SU-DHL-6 (cell line): Measurements from ENCODE around the gene ATP9B.

Experiments
- H2AFZ ChIP-seq: fragments of 200-600 bp; sonication (generic); 2 replicates; pipeline ENCODE4 v1.6.1; 2014; ENCODE audit warnings: low read depth, mild to moderate bottlenecking, moderate library complexity, mixed read lengths, antibody characterized with exemption, low read length; ENCODE audit not compliant: severe bottlenecking
- H3F3A ChIP-seq: fragments of 200-600 bp; shearing (Covaris generic); 2 replicates; pipeline ENCODE4 v1.6.0; 2016; ENCODE audit warnings: antibody characterized with exemption, mild to moderate bottlenecking; ENCODE audit not compliant: insufficient read depth
- H3K27ac ChIP-seq: fragments of 200-600 bp; sonication (generic); 2 replicates; pipeline ENCODE4 v1.5.1; 2016; ENCODE audit warnings: low read depth, mild to moderate bottlenecking, low read length, moderate library complexity, mixed read lengths
- H3K27me3 ChIP-seq: fragments of 200-600 bp; sonication (generic), shearing (Covaris generic); 2 replicates; pipeline ENCODE4 v1.6.0; 2014; ENCODE audit warnings: mild to moderate bottlenecking, low read length
- H3K36me3 ChIP-seq: fragments of 200-600 bp; sonication (generic); 2 replicates; pipeline ENCODE4 v1.6.1; 2014; ENCODE audit warnings: mild to moderate bottlenecking, low read length, mixed read lengths
- H3K4me2 ChIP-seq: fragments of 300-600, 200-600 bp; shearing (Covaris generic), sonication (generic); 2 replicates; pipeline ENCODE4 v1.6.0; 2014; ENCODE audit warnings: low read length, low read depth, mild to moderate bottlenecking; ENCODE audit not compliant: poor library complexity, severe bottlenecking
- H3K4me3 ChIP-seq: fragments of 200-600 bp; sonication (generic); 2 replicates; pipeline ENCODE4 v1.5.1; 2014; ENCODE audit warnings: antibody characterized with exemption, low read length, mild to moderate bottlenecking, mixed read lengths; ENCODE audit not compliant: insufficient read depth, poor library complexity, severe bottlenecking
- H3K79me2 ChIP-seq: fragments of 200-600 bp; sonication (generic); 2 replicates; pipeline ENCODE4 v1.6.1; 2014; ENCODE audit warnings: mild to moderate bottlenecking, low read length, moderate library complexity; ENCODE audit not compliant: insufficient read depth
- H3K9ac ChIP-seq: fragments of 200-600 bp; sonication (generic); 2 replicates; pipeline ENCODE4 v1.7.0; 2014; ENCODE audit warnings: mild to moderate bottlenecking, low read length
- H3K9me2 ChIP-seq: fragments of 200-600 bp; sonication (generic); replicated peaks from 2 replicates; pipeline ENCODE4 v1.6.1; 2014; ENCODE audit warnings: low read length; ENCODE audit not compliant: insufficient read depth
- H3K9me3 ChIP-seq: fragments of 200-600 bp; sonication (generic); 2 replicates; pipeline ENCODE4 v1.6.1; 2014; ENCODE audit warnings: low read length, mixed read lengths; ENCODE audit not compliant: insufficient read depth
- H4K20me1 ChIP-seq: fragments of 200-600 bp; sonication (generic); 2 replicates; pipeline ENCODE4 v1.6.1; 2014; ENCODE audit warnings: low read depth, mild to moderate bottlenecking, antibody characterized with exemption, low read length, moderate library complexity, mixed read lengths
- EZH2phosphoT487 ChIP-seq: fragments of 200-600 bp; sonication (generic), shearing (Covaris generic); conservative IDR thresholded peaks from 2 replicates; pipeline ENCODE4 v1.6.1; 2018; ENCODE audit warnings: mild to moderate bottlenecking, antibody characterized with exemption, low read length, moderate library complexity, mixed read lengths
- TF ChIP-seq, protein P1 (sequence below): fragments of 200-600 bp; sonication (generic); IDR thresholded peaks from one replicate; pipeline ENCODE4 v1.5.1; 2017; ENCODE audit warnings: antibody characterized with exemption, mild to moderate bottlenecking, low read length, moderate library complexity; ENCODE audit not compliant: insufficient read depth, poor library complexity, severe bottlenecking

Gene ATP9B

DNA sequence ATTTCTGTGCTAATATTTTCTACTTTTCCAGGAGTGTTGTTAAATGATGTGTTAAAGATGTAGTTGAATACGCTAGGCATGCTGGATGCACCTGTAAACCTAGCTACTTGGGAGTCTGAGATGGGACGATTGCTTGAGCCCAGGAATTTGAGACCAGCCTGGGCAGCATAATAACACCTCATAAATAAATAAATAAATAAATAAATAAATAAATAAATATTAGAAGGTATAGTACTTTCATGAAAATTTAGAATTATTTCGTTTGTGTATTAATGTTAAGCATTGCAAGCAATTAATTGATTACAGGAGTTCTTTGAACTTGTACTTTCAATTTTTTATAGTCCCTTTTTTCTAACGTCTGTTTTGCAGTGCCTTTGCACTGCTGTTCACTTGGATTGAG lies 137.2 kb downstream of the ATP9B start:
- Histone ChIP-seq H3K27me3 (no peaks in the 10 kb centered on the region), H2AFZ (no peak overlapping the region)
- TF ChIP-seq EZH2phosphoT487: no peak
- TF ChIP-seq, protein P1, sequence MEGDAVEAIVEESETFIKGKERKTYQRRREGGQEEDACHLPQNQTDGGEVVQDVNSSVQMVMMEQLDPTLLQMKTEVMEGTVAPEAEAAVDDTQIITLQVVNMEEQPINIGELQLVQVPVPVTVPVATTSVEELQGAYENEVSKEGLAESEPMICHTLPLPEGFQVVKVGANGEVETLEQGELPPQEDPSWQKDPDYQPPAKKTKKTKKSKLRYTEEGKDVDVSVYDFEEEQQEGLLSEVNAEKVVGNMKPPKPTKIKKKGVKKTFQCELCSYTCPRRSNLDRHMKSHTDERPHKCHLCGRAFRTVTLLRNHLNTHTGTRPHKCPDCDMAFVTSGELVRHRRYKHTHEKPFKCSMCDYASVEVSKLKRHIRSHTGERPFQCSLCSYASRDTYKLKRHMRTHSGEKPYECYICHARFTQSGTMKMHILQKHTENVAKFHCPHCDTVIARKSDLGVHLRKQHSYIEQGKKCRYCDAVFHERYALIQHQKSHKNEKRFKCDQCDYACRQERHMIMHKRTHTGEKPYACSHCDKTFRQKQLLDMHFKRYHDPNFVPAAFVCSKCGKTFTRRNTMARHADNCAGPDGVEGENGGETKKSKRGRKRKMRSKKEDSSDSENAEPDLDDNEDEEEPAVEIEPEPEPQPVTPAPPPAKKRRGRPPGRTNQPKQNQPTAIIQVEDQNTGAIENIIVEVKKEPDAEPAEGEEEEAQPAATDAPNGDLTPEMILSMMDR: no peak

DNA sequence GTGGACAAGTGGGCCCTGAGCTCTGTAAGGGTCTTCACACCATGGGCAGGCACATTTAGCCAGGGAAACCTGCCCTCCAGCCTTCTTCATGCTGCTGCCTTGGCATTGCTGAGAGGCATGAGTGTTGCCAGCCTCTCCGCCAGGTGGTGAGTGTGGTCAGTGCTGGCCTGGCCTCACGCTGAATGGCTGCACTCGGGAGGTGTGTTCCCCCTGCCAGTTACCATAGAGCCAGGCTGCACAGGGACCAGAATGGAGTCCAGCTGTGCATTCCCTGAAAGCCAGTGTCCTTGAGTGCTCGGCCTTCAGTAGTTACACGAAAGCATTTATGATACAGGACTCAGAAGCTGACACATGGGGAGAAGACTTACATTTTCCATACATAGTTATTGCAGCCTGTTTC lies 139.7 kb downstream of the ATP9B start:
- no peaks in the 10 kb centered on the region for H3K79me2 ChIP-seq

More for the DNA sequence above, 137.2 kb downstream of the ATP9B start:
- Histone ChIP-seq H3K9me3 (no peaks in the 10 kb centered on the region), H3F3A (no peaks in the 10 kb centered on the region), H3K9me2 (no peaks in the 10 kb centered on the region), H3K4me2 (no peak overlapping the region), H4K20me1 (no peaks in the 10 kb centered on the region), H3K9ac (no peak overlapping the region), H3K36me3 (no peaks in the 10 kb centered on the region), H3K27ac (no peak overlapping the region), H3K4me3 (no peak overlapping the region), H3K79me2 (no peaks in the 10 kb centered on the region)

DNA sequence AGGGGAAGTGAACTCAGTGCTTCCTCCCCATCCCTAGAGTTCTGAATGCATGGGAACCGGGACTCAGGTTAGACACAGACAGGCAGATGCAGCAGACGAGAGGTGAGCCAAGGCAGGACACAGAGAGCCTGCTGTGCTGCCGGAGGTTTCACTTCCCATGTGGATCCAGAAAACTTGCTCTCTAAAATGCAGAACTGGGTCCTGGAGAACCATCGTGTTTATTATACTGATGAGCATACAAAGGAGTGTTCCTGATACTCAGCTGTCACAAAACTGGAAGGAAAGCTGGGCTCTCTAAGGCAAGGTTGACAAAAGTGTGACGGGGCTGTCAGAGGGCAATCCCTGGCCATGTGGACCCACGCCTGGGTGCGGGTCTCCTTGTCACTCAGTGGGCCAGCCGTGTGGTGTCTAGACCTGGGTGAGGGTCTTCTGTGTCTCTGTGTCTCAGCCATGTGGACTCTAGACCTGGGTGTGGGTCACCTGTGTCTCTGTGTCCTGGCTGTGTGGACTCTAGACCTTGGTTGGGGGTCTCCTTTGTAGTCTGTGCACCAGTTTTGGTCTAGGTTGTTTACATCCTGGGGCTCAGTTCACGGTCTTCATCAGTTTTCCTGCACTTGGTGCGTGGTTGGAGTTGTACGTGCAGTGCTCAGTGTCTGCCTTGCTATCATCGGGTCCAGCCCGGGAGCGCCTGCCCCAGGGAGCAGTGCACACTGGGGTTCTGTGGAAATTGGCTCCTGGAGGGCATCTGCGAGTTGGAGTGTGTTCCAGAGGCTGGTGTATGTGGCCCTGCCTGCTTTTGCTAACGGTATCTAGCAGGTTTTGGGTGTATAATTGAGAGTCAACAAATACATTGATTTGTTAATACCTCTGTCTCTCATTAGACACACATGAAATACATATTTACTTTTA lies 141.1 kb downstream of the ATP9B start:
- Histone ChIP-seq H3K9me3 (no peaks in the 10 kb centered on the region), H2AFZ (no peak overlapping the region), H3K9me2 (no peaks in the 10 kb centered on the region), H3K36me3 (no peaks in the 10 kb centered on the region), H3K4me2 (no peak overlapping the region), H3K27ac (no peak overlapping the region), H3K27me3 (no peaks in the 10 kb centered on the region), H3K79me2 (no peaks in the 10 kb centered on the region), H3K4me3 (no peak overlapping the region), H3K9ac (no peak overlapping the region), H4K20me1 (no peaks in the 10 kb centered on the region), H3F3A (no peaks in the 10 kb centered on the region)
- TF ChIP-seq EZH2phosphoT487: no peak
- TF ChIP-seq, protein P1: no peak

More for the DNA sequence above, 139.7 kb downstream of the ATP9B start:
- Histone ChIP-seq H3K4me2 (no peak overlapping the region), H3K9ac (no peak overlapping the region), H3K9me3 (no peaks in the 10 kb centered on the region), H3F3A (no peaks in the 10 kb centered on the region), H3K27ac (no peak overlapping the region), H3K27me3 (no peaks in the 10 kb centered on the region), H4K20me1 (no peaks in the 10 kb centered on the region), H2AFZ (no peak overlapping the region), H3K4me3 (no peak overlapping the region), H3K9me2 (no peaks in the 10 kb centered on the region), H3K36me3 (no peaks in the 10 kb centered on the region)
- no peak for TF ChIP-seq EZH2phosphoT487
- TF ChIP-seq, protein P1: no peak
